Stimulated activated CD8-positive, alpha-beta memory T cell treated with anti-CD3 and anti-CD28 coated beads, Interleukin-15, amount 100 ng/mL, for 1 hour (primary cell): Measurements from ENCODE around the gene CDK11B.
"Not testable (repeated sequence)": the region's sequence is repeated elsewhere in the genome, so short reads cannot be mapped to it uniquely, and the experiment has no call there.

Experiments
- DNase-seq: peaks from one replicate; pipeline ENCODE4 v3.0.0-alpha.2; 2020; ENCODE audit warnings: low read depth

The CDK11B gene

DNA sequence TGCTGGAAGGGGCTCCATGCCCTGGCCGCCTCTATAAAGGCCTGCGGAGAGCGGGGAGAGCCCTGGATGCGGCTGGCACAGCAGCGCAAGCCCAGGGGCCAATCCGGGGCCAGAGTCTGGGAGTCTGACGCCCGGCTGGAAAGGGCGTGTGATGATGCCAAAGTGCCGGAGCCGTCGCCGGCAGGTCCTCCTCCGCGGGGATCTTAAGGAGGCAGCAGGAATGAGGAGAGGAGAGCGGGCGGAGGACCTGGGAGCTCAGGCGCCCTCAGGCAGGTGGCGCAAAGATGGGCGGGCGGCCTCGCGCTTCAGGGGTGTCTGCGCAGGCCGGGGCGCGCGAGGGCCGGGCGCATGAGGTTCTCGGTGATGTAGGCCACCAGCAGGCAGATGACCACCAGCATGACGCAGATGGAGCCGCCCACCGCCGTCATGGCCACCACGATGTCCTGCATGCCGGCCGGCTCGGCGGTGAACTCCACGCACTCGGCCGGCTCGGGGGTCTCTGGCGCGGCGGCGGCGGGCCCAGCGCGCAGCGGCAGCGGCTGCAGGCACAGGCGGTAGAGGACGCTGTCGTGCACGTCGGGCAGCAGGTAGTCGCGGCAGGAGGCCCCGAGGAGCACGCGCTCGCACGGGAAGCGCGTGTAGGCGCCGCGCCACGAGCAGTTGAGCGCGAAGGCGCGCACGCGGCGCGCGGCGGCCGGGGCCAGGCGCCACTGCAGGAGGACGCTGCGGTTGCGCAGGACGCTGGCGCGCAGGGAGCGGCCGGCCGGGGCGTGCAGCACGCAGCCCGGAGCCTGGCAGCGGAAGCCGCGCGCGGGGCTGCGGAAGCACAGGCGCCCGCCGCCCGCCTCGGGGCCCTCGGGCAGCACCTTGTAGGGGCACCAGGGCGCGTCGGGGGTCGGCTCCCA, 59.5 kb downstream of the CDK11B start:
- DNase-seq, result no peak

- DNase-seq, result no peak
Observed at GRCh38 chr1:1598720-1599029, 60.1 kb downstream of the CDK11B start.

- no peak for DNase-seq
Observed at GRCh38 chr1:1598051-1598719, 60.6 kb downstream of the CDK11B start.

DNA sequence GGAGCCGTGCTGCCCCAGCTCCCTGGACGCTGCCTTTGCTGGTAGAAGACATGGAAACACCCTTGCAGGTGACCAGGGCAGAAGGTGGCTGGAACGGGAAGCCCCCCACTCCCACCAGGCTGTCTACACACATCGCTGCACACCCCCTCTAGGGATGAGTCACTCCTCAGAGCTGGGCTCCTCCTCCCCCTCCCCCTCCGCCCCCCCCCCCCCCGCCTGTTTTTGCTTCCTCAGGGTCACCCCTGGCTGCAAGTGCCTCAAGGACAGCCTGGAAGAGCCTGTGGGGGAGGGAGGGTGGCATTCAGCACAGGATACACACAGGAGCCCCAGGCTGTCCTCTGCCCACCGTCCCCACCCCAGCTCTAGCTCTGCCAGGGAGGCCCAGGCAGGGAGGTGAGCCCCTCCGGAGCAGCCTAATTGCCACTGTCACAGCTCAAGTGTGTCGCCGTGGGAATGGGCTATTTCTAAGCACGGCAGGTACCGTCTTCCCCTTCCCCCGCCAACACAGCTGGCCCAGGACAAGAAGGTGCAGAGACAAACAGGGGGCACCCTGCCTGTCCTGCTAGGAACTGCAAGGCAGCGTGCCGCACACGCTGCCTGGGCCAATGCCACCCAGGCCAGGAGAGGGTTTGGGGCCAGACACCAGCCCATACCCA, 61.4 kb downstream of the CDK11B start:
- DNase-seq, result no peak

- DNase-seq, result no peak
Observed at GRCh38 chr1:1596493-1597274, 62.1 kb downstream of the CDK11B start.

DNA sequence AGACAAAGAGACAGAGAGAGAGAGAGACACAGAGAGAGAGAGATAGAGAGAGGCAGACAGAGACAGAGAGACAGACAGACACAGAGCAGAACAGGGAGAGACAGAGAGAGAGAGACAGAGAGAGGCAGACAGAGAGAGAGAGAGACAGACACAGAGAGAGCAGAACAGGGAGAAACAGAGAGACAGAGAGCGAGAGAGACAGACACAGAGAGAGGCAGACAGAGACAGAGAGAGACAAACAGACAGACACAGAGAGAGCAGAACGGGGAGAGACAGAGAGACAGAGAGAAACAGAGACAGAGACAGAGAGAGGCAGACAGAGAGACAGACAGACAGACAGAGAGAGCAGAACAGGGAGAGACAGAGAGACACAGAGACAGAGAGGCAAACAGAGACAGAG, 63.5 kb downstream of the CDK11B start:
- not testable (repeated sequence) for DNase-seq

GRCh38 chr1:1594602-1595260, 64.1 kb downstream of the CDK11B start:
- no peak for DNase-seq

- no peak for DNase-seq
Observed at GRCh38 chr1:1593834-1594601, 64.8 kb downstream of the CDK11B start.

- no peak for DNase-seq
Observed at GRCh38 chr1:1591452-1591851, 67.4 kb downstream of the CDK11B start.
